ENCODE results near the gene B4GAT1. TPM values are rescaled to one million over a fixed set of nuclear protein-coding genes. Genes with fewer than 3 reads are reported as not detected.
"Not testable (repeated sequence)": the region's sequence is repeated elsewhere in the genome, so short reads cannot be mapped to it uniquely, and the experiment has no call there.

Gene B4GAT1
- total RNA-seq, 1 experiment from 2014 or later: 41.1 TPM

GRCh38 chr11:66311965-66312548 is 35.4 kb downstream of the B4GAT1 start:
- Histone ChIP-seq H3K9ac (ENCODE audit: low read length) (peak overlapping the region; percentile 30; the same call in 1 of the 2 replicates), H3F3A (ENCODE audit: low read length, unreplicated experiment) (no peaks in the 10 kb centered on the region), H2AFZ (ENCODE audit: low read length) (peak overlapping the region; percentile 85), H3K27ac (ENCODE audit: low read length) (peak overlapping the region; percentile 30; the same call in 1 of the 2 replicates), H3K27me3 (ENCODE audit: low read length) (no peaks in the 10 kb centered on the region), H3K9me3 (ENCODE audit: low read length) (no peaks in the 10 kb centered on the region), H3K79me2 (ENCODE audit: low read length) (no peaks in the 10 kb centered on the region), H3K36me3 (ENCODE audit: low read depth, low read length) (no peaks in the 10 kb centered on the region), H3K4me3 (ENCODE audit: low read length) (peak overlapping the region; percentile 77), H3K4me2 (ENCODE audit: low read length) (peak overlapping the region; percentile 83), H3K9me2 (replicated peaks; ENCODE audit: low read length) (no peaks in the 10 kb centered on the region), H4K20me1 (ENCODE audit: low read length) (no peaks in the 10 kb centered on the region), H3K4me1 (ENCODE audit: insufficient read depth, low read length) (peaks cover 5% of the 10 kb centered on the region)
- ChIA-PET CTCF (interaction anchor here (0.6 to 2.3 kb wide), 13 partner anchors 10 to 367 kb away, joined by 3 to 22 read pairs (median 8); partner anchors contain the start of genes RIN1 and YIF1A), POLR2A (ENCODE audit: unreplicated experiment) (interaction anchor here (0.5 to 1.4 kb wide), 7 partner anchors 15 to 154 kb away, joined by 5 to 16 read pairs (median 9); partner anchors contain the start of genes B4GAT1, RIN1 and YIF1A)
- intact Hi-C loops (cut with micrococcal nuclease): loop anchor here (1.0 kb wide), 2 partner anchors 16 to 74 kb away; no protein-coding TSS in a partner anchor
- DNase-seq (peak; percentile 89), ATAC-seq (peak; percentile 73)
- no TSS peak for BruUV-seq (replicated peaks)
- no peak for TF ChIP-seq EZH2phosphoT487 (IDR thresholded peaks at IDR 0.05; ENCODE audit: borderline replicate concordance, low read length)
- no peak for TF ChIP-seq EZH2 (IDR thresholded peaks at IDR 0.05; ENCODE audit: low read length, unreplicated experiment)
- peak; percentile 98 for TF ChIP-seq CTCF (conservative IDR thresholded peaks at IDR 0.05; ENCODE audit: low read depth, low read length)

DNA sequence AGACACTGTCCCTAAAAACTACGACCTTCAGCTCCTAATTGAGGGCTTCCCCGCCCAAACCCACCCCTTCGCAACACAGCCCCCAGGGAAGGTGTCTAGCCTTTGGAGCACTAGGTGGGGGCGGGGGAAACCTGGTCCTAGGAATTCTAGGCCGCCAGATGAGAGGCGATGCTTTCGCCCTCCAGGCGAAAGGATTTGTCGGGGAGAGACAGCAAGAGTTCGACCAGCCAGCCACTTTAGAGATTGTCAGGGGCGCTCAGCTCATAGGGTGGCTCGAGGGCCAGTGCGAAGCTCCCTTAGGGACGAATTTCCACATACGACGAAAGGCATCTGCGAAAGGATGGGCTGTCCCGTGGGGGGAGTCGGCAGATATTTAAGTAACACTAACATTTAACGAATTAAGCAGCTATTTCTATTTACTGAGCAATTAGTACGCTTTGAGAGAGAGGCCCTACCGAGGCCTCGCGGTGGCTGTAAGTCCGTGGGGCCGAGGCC is 35.9 kb downstream of the B4GAT1 start:
- ATAC-seq (no peak), DNase-seq (no peak)
- no peaks in the 10 kb centered on the region for H3F3A ChIP-seq (ENCODE audit: low read length, unreplicated experiment)
- POLR2A ChIA-PET (ENCODE audit: unreplicated experiment): no interaction called here
- H3K27ac ChIP-seq (ENCODE audit: low read length): no peak overlapping the region
- no peaks in the 10 kb centered on the region for H3K9me3 ChIP-seq (ENCODE audit: low read length)
- BruUV-seq (replicated peaks): no TSS peak
- no peaks in the 10 kb centered on the region for H3K9me2 ChIP-seq (replicated peaks; ENCODE audit: low read length)
- TF ChIP-seq EZH2 (IDR thresholded peaks at IDR 0.05; ENCODE audit: low read length, unreplicated experiment): no peak
- no peaks in the 10 kb centered on the region for H3K79me2 ChIP-seq (ENCODE audit: low read length)
- H3K4me1 ChIP-seq (ENCODE audit: insufficient read depth, low read length): peaks cover 5% of the 10 kb centered on the region
- H4K20me1 ChIP-seq (ENCODE audit: low read length): no peaks in the 10 kb centered on the region
- no peaks in the 10 kb centered on the region for H3K36me3 ChIP-seq (ENCODE audit: low read depth, low read length)
- CTCF ChIA-PET: interaction anchor here (0.5 to 2.3 kb wide), 9 partner anchors 14 to 367 kb away, joined by 3 to 21 read pairs (median 4); partner anchors contain the start of gene RIN1
- H2AFZ ChIP-seq (ENCODE audit: low read length): peak overlapping the region; percentile 85
- intact Hi-C loops (cut with micrococcal nuclease): no loop called here
- peak overlapping the region; percentile 83 for H3K4me2 ChIP-seq (ENCODE audit: low read length)
- H3K27me3 ChIP-seq (ENCODE audit: low read length): no peaks in the 10 kb centered on the region
- H3K4me3 ChIP-seq (ENCODE audit: low read length): peak overlapping the region; percentile 77
- peak overlapping the region; percentile 30; the same call in 1 of the 2 replicates for H3K9ac ChIP-seq (ENCODE audit: low read length)

- intact Hi-C loops (cut with micrococcal nuclease); H3K9me3 ChIP-seq (ENCODE audit: low read length); H3F3A ChIP-seq (ENCODE audit: low read length, unreplicated experiment); H3K27me3 ChIP-seq (ENCODE audit: low read length); BruUV-seq (replicated peaks); H3K4me1 ChIP-seq (ENCODE audit: insufficient read depth, low read length); H3K27ac ChIP-seq (ENCODE audit: low read length); H3K9ac ChIP-seq (ENCODE audit: low read length); ATAC-seq; H2AFZ ChIP-seq (ENCODE audit: low read length); H3K79me2 ChIP-seq (ENCODE audit: low read length); POLR2A ChIA-PET (ENCODE audit: unreplicated experiment); H3K4me3 ChIP-seq (ENCODE audit: low read length); H3K9me2 ChIP-seq (replicated peaks; ENCODE audit: low read length); H4K20me1 ChIP-seq (ENCODE audit: low read length); DNase-seq; H3K4me2 ChIP-seq (ENCODE audit: low read length); H3K36me3 ChIP-seq (ENCODE audit: low read depth, low read length): not testable (repeated sequence)
- CTCF ChIA-PET: interaction anchor here (0.5 to 2.3 kb wide), 7 partner anchors 16 to 368 kb away, joined by 3 to 21 read pairs (median 4); partner anchors contain the start of gene RIN1
Measured at GRCh38 chr11:66310803-66311440, 36.5 kb downstream of the B4GAT1 start.
